ENCODE measurements around the gene IDNK. TPM values are rescaled to one million over a fixed set of nuclear protein-coding genes. Genes with fewer than 3 reads are reported as not detected.

The IDNK gene
- total and polyA plus RNA-seq, 2 experiments from 2014 or later = 1.6 to 5.9 TPM

DNA sequence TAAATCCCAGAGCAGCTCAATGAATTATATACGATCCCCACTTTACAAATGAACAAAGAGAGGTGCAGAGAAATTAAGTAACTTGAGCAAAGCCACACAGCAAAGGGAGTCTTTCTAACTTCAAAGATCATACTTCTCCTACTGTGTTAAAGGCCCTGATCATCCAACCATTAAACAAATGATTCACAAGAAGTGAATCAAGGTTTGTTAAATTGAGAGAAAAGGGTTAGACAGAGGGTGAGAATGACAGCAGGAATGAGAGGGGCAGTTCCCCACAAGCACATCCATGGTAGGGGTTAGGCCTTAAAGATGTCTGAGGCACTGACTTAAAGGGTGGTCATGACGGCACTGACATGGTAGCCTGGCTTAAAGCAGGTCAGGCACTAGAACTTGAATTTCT is 10.7 kb downstream of the IDNK start:
- 98 to 100% methylated on average over 2 of the region's 2 CpGs for WGBS, 2 experiments (ENCODE audit: low coverage in 1 of 2, low lambda C conversion rate in 2 of 2, missing lambda C conversion rate in 2 of 2)
- no peaks in the 10 kb centered on the region for H3K9me3 ChIP-seq (ENCODE audit: low read depth)
- H3K4me2 ChIP-seq (ENCODE audit: unreplicated experiment) = no peak overlapping the region
- no peaks in the 10 kb centered on the region for H3K79me2 ChIP-seq (ENCODE audit: insufficient read depth)
- no peaks in the 10 kb centered on the region for H3K9me2 ChIP-seq (ENCODE audit: insufficient read depth)
- no peak for DNase-seq
- H4K20me1 ChIP-seq (ENCODE audit: insufficient read depth) = no peaks in the 10 kb centered on the region
- H3F3A ChIP-seq (ENCODE audit: insufficient read depth) = no peaks in the 10 kb centered on the region
- no peak overlapping the region for H3K9ac ChIP-seq
- TF ChIP-seq EZH2phosphoT487 (IDR thresholded peaks at IDR 0.05; ENCODE audit: insufficient read depth, low read depth) (no peak), EZH2 (IDR thresholded peaks at IDR 0.05; ENCODE audit: insufficient read depth, poor library complexity, severe bottlenecking) (no peak)
- no peak overlapping the region for H2AFZ ChIP-seq
- H3K27me3 ChIP-seq (replicated peaks; ENCODE audit: insufficient read depth) = no peaks in the 10 kb centered on the region
- H3K36me3 ChIP-seq (ENCODE audit: low read depth) = no peaks in the 10 kb centered on the region
- no peak overlapping the region for H3K27ac ChIP-seq
- in situ Hi-C loops (cut with MboI) = loop anchor here (25.0 kb wide), 1 partner anchor 279 kb away; the partner anchor contains the start of gene KIF27
- H3K4me3 ChIP-seq = no peak overlapping the region
- no peaks in the 10 kb centered on the region for H3K4me1 ChIP-seq (ENCODE audit: insufficient read depth)

GRCh38 chr9:83636813-83637212 is 13.9 kb downstream of the IDNK start:
- in situ Hi-C loops (cut with MboI) = loop anchor here (25.0 kb wide), 1 partner anchor 275 kb away; the partner anchor contains the start of gene KIF27

DNA sequence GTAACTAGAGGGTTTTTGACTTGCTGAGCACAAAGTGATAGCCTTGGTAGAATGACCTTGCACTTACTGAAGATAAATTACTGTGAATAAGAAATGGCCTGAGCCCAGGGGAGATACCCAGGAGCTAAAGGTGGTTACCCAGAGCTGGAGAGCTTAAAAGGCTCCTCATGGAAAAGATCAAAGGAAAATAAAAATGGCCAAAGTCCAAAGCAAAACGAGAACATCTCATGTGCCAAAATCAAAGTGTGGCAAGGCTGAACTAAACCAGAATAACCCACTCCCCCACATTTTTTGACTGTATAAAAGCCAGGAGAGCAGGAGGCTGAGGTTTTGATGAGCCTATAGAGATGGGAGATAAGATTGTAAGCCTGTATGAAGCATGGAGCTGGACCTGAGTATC is 14.4 kb downstream of the IDNK start:
- no peak overlapping the region for H3K4me2 ChIP-seq (ENCODE audit: unreplicated experiment)
- no peak for DNase-seq
- WGBS, 2 experiments (ENCODE audit: low coverage in 1 of 2, low lambda C conversion rate in 2 of 2, missing lambda C conversion rate in 2 of 2) = 8 to 25% methylated on average over 1 of the region's 1 CpG
- no peaks in the 10 kb centered on the region for H3K4me1 ChIP-seq (ENCODE audit: insufficient read depth)
- no peak overlapping the region for H3K4me3 ChIP-seq
- H4K20me1 ChIP-seq (ENCODE audit: insufficient read depth) = no peaks in the 10 kb centered on the region
- H3K79me2 ChIP-seq (ENCODE audit: insufficient read depth) = no peaks in the 10 kb centered on the region
- no peak overlapping the region for H3K27ac ChIP-seq
- in situ Hi-C loops (cut with MboI) = loop anchor here (25.0 kb wide), 1 partner anchor 275 kb away; the partner anchor contains the start of gene KIF27
- no peaks in the 10 kb centered on the region for H3K9me2 ChIP-seq (ENCODE audit: insufficient read depth)
- TF ChIP-seq EZH2 (IDR thresholded peaks at IDR 0.05; ENCODE audit: insufficient read depth, poor library complexity, severe bottlenecking) = no peak
- TF ChIP-seq EZH2phosphoT487 (IDR thresholded peaks at IDR 0.05; ENCODE audit: insufficient read depth, low read depth) = no peak
- no peak overlapping the region for H3K9ac ChIP-seq
- no peaks in the 10 kb centered on the region for H3K36me3 ChIP-seq (ENCODE audit: low read depth)
- H2AFZ ChIP-seq = no peak overlapping the region
- no peaks in the 10 kb centered on the region for H3K27me3 ChIP-seq (replicated peaks; ENCODE audit: insufficient read depth)
- H3F3A ChIP-seq (ENCODE audit: insufficient read depth) = no peaks in the 10 kb centered on the region
- H3K9me3 ChIP-seq (ENCODE audit: low read depth) = no peaks in the 10 kb centered on the region

More at GRCh38 chr9:83636813-83637212, 13.9 kb downstream of the IDNK start:
- Histone ChIP-seq H2AFZ (no peak overlapping the region), H3K9ac (no peak overlapping the region), H3K79me2 (ENCODE audit: insufficient read depth) (no peaks in the 10 kb centered on the region), H3K4me1 (ENCODE audit: insufficient read depth) (no peaks in the 10 kb centered on the region), H3F3A (ENCODE audit: insufficient read depth) (no peaks in the 10 kb centered on the region), H3K4me3 (no peak overlapping the region), H3K36me3 (ENCODE audit: low read depth) (no peaks in the 10 kb centered on the region), H4K20me1 (ENCODE audit: insufficient read depth) (no peaks in the 10 kb centered on the region), H3K9me2 (ENCODE audit: insufficient read depth) (no peaks in the 10 kb centered on the region), H3K27ac (no peak overlapping the region), H3K27me3 (replicated peaks; ENCODE audit: insufficient read depth) (no peaks in the 10 kb centered on the region), H3K9me3 (ENCODE audit: low read depth) (no peaks in the 10 kb centered on the region), H3K4me2 (ENCODE audit: unreplicated experiment) (no peak overlapping the region)
- no peak for TF ChIP-seq EZH2phosphoT487 (IDR thresholded peaks at IDR 0.05; ENCODE audit: insufficient read depth, low read depth)
- no peak for TF ChIP-seq EZH2 (IDR thresholded peaks at IDR 0.05; ENCODE audit: insufficient read depth, poor library complexity, severe bottlenecking)
- no peak for DNase-seq

- no peak for DNase-seq
- Histone ChIP-seq H3K4me2 (ENCODE audit: unreplicated experiment) (no peak overlapping the region), H3K4me3 (no peak overlapping the region), H3K36me3 (ENCODE audit: low read depth) (no peaks in the 10 kb centered on the region; the same call in 1 of the 2 replicates), H3K9me3 (ENCODE audit: low read depth) (no peaks in the 10 kb centered on the region), H2AFZ (no peak overlapping the region), H3K9ac (no peak overlapping the region), H3K4me1 (ENCODE audit: insufficient read depth) (no peaks in the 10 kb centered on the region), H3K79me2 (ENCODE audit: insufficient read depth) (no peaks in the 10 kb centered on the region), H3K27ac (no peak overlapping the region), H4K20me1 (ENCODE audit: insufficient read depth) (no peaks in the 10 kb centered on the region), H3F3A (ENCODE audit: insufficient read depth) (no peaks in the 10 kb centered on the region), H3K27me3 (replicated peaks; ENCODE audit: insufficient read depth) (no peaks in the 10 kb centered on the region), H3K9me2 (ENCODE audit: insufficient read depth) (no peaks in the 10 kb centered on the region)
- WGBS, 2 experiments (ENCODE audit: low coverage in 1 of 2, low lambda C conversion rate in 2 of 2, missing lambda C conversion rate in 2 of 2) = 96 to 97% methylated on average over 1 of the region's 1 CpG
- TF ChIP-seq EZH2 (IDR thresholded peaks at IDR 0.05; ENCODE audit: insufficient read depth, poor library complexity, severe bottlenecking) (no peak), EZH2phosphoT487 (IDR thresholded peaks at IDR 0.05; ENCODE audit: insufficient read depth, low read depth) (no peak)
- in situ Hi-C loops (cut with MboI) = loop anchor here (25.0 kb wide), 1 partner anchor 273 kb away; the partner anchor contains the start of gene KIF27
Observed at GRCh38 chr9:83639266-83639665, 16.3 kb downstream of the IDNK start.

Measured in GM23248 (cell line).